Measurements from ENCODE around the gene SSBP2.

GRCh38 chr5:81698813-81699212, 52.1 kb downstream of the SSBP2 start:
- TF ChIP-seq CTCF (IDR thresholded peaks at IDR 0.05) = no peak
- TF ChIP-seq POLR2A (IDR thresholded peaks at IDR 0.05) = no peak

Measured in Peyer's patch (tissue), 4 donors.